HCT116 (cell line): ENCODE results near the gene PRICKLE2.

Experiments used
- CEBPB ChIP-seq: IDR thresholded peaks from 2 replicates; pipeline ENCODE4 v1.6.1; 2012; ENCODE audit warnings: low read depth
- EZH2phosphoT487 ChIP-seq: fragments of 200-600 bp; IDR thresholded peaks from 2 replicates; pipeline ENCODE4 v1.6.1; 2018; ENCODE audit warnings: antibody characterized with exemption, borderline replicate concordance
- JUND ChIP-seq: IDR thresholded peaks from 2 replicates; pipeline ENCODE4 v1.6.1; 2012
- POLR2A ChIP-seq: IDR thresholded peaks from 2 replicates; pipeline ENCODE4 v1.7.0; 2011; ENCODE audit warnings: borderline replicate concordance; ENCODE audit not compliant: insufficient read depth, insufficient read length; ENCODE audit errors: extremely low read depth
- POLR2AphosphoS5 ChIP-seq: IDR thresholded peaks from 2 replicates; pipeline ENCODE4 v1.6.1; 2011; ENCODE audit warnings: mild to moderate bottlenecking, low read depth, low read length, moderate library complexity
- RAD21 ChIP-seq: IDR thresholded peaks from 2 replicates; pipeline ENCODE4 v1.6.1; 2012; ENCODE audit warnings: low read depth, mild to moderate bottlenecking
- TF ChIP-seq, protein P1 (sequence below), 3 experiments: fragments of 200-600 bp in 1 of 3; sonication (generic) in 1 of 3; IDR thresholded peaks in 2 of 3; conservative IDR thresholded peaks in 1 of 3; 2 replicates each; pipeline ENCODE4 v1.5.1; 2012 to 2017; ENCODE audit warnings: low read depth in 2 of 3, low read length in 2 of 3, antibody characterized with exemption in 1 of 3, borderline replicate concordance in 1 of 3, control low read depth in 1 of 3, mild to moderate bottlenecking in 1 of 3, mixed read lengths in 1 of 3, mixed run types in 1 of 3, moderate library complexity in 1 of 3; ENCODE audit not compliant: insufficient read depth in 1 of 3
- TF ChIP-seq, protein P2 (sequence below): IDR thresholded peaks from 2 replicates; pipeline ENCODE4 v1.6.1; 2011; ENCODE audit warnings: mild to moderate bottlenecking, low read length, moderate library complexity; ENCODE audit not compliant: insufficient replicate concordance; ENCODE audit errors: extremely low read depth

DNA sequence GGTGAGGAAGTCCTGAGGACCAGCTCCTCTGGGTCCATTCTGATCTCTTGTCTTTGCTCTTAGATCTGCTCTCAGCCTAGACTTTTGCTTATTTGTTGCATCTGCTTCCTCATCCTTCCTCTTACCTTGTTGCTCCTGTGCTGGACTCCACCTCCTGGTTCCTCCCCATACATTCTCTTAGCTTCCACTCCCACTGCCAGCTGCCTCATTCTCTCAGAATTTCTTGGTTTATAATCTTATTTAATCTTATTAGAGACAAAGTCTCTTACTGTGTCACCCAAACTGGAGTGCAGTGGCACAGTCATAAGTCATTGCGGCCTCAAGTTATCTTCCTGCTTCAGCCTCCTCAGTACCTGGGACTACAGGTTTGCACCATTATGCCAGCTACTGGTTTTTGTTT, 133.8 kb downstream of the PRICKLE2 start:
- TF ChIP-seq POLR2AphosphoS5 (no peak), JUND (no peak), RAD21 (no peak), EZH2phosphoT487 (no peak), CEBPB (no peak), POLR2A (no peak)
- TF ChIP-seq, protein P1, sequence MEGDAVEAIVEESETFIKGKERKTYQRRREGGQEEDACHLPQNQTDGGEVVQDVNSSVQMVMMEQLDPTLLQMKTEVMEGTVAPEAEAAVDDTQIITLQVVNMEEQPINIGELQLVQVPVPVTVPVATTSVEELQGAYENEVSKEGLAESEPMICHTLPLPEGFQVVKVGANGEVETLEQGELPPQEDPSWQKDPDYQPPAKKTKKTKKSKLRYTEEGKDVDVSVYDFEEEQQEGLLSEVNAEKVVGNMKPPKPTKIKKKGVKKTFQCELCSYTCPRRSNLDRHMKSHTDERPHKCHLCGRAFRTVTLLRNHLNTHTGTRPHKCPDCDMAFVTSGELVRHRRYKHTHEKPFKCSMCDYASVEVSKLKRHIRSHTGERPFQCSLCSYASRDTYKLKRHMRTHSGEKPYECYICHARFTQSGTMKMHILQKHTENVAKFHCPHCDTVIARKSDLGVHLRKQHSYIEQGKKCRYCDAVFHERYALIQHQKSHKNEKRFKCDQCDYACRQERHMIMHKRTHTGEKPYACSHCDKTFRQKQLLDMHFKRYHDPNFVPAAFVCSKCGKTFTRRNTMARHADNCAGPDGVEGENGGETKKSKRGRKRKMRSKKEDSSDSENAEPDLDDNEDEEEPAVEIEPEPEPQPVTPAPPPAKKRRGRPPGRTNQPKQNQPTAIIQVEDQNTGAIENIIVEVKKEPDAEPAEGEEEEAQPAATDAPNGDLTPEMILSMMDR (IDR thresholded peaks at IDR 0.05 in 2 of 3, conservative IDR thresholded peaks at IDR 0.05 in 1 of 3; ENCODE audit: borderline replicate concordance in 1 of 3, insufficient read depth in 1 of 3, low read depth in 2 of 3, low read length in 2 of 3) = no peak
- TF ChIP-seq, protein P2, sequence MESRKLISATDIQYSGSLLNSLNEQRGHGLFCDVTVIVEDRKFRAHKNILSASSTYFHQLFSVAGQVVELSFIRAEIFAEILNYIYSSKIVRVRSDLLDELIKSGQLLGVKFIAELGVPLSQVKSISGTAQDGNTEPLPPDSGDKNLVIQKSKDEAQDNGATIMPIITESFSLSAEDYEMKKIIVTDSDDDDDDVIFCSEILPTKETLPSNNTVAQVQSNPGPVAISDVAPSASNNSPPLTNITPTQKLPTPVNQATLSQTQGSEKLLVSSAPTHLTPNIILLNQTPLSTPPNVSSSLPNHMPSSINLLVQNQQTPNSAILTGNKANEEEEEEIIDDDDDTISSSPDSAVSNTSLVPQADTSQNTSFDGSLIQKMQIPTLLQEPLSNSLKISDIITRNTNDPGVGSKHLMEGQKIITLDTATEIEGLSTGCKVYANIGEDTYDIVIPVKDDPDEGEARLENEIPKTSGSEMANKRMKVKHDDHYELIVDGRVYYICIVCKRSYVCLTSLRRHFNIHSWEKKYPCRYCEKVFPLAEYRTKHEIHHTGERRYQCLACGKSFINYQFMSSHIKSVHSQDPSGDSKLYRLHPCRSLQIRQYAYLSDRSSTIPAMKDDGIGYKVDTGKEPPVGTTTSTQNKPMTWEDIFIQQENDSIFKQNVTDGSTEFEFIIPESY = no peak
